C4-2B (cell line): ENCODE data around the gene ZIC2.

Experiments
- ZFX ChIP-seq: fragments of 450-650 bp; IDR thresholded peaks from 2 replicates; pipeline ENCODE4 v1.6.1; 2017
- TF ChIP-seq, protein P1 (sequence below): fragments of 450-650 bp; conservative IDR thresholded peaks from 2 replicates; pipeline ENCODE4 v1.5.1; 2017; ENCODE audit warnings: mild to moderate bottlenecking

DNA sequence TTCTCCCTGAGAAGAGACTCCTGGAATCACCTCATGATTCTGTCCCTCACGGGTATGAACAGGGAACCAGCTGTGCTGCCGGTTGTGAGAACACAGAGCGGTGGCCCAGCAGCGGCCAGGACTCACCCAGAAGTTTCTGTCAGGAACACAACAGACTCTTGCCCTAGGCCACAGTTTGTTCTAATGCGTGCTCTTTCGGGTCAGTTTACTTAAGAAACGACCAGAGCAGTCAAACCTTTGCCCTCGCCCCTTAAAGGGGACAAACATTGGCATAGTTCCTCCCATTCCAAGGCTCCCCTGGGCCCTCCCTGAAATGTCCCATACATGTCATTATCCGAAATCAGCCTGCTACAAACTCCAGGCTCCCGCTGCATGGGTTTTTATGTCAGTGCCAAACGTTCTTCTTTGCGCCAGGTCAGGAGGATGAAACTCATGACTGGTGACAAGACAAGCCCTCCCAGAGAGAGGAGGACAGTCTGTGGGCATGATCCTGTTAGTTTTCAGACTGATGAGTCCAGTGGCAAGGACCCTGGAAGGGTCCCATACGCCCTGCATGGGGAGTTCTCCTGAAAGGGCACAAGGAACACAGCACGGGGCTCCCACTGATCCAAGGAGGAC, 28.3 kb upstream of the ZIC2 start:
- TF ChIP-seq, protein P1, sequence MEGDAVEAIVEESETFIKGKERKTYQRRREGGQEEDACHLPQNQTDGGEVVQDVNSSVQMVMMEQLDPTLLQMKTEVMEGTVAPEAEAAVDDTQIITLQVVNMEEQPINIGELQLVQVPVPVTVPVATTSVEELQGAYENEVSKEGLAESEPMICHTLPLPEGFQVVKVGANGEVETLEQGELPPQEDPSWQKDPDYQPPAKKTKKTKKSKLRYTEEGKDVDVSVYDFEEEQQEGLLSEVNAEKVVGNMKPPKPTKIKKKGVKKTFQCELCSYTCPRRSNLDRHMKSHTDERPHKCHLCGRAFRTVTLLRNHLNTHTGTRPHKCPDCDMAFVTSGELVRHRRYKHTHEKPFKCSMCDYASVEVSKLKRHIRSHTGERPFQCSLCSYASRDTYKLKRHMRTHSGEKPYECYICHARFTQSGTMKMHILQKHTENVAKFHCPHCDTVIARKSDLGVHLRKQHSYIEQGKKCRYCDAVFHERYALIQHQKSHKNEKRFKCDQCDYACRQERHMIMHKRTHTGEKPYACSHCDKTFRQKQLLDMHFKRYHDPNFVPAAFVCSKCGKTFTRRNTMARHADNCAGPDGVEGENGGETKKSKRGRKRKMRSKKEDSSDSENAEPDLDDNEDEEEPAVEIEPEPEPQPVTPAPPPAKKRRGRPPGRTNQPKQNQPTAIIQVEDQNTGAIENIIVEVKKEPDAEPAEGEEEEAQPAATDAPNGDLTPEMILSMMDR: no peak
- no peak for TF ChIP-seq ZFX
